ENCODE results near the gene OR6B1.

DNA sequence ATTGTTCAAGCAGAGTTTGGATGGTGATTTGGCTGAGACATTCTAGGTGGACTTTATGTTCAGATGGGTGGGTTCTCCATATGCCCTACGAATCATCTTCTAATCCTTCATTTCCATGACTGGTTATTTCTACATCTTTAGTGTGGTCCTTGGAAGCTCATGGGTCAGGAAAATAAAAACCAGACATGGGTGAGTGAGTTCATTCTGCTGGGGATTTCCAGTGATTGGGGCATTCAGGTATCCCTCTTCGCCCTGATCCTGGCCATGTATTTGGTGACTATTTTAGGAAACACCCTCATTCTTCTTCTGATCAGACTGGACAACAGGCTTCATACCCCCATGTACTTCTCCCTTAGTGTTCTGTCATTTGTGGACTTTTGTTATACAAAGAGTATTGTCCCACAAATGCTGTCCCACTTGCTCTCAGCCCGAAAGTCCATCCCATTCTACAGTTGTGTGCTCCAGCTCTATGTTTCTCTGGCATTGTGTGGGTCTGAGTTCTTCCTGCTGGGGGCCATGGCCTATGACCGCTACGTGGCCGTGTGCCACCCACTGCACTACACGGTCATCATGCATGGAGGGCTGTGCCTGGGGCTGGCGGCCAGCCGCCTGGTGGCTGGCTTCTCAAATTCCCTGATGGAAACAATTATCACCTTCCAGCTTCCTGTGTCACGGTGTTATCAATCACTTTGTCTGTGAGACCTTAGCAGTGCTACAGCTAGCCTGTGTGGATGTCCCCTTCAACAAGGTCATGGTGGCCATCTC is 19.2 kb upstream of the OR6B1 start:
- TF ChIP-seq POLR2A (IDR thresholded peaks at IDR 0.05; ENCODE audit: low read depth, low read length) (no peak), POLR2AphosphoS5 (IDR thresholded peaks at IDR 0.05; ENCODE audit: low read depth, low read length) (no peak)

Measured in GM12892 (cell line).